IMR-90 (cell line): Measurements from ENCODE around the gene AAMP. TPM values are rescaled to one million over a fixed set of nuclear protein-coding genes. Genes with fewer than 3 reads are reported as not detected.

Experiments
- ATAC-seq: fragments of 200-7000 bp; cut with Tn5 transposase; 2 replicates; pipeline ENCODE4 v1.9.1; 2020; ENCODE audit warnings: low read depth, mild to moderate bottlenecking, moderate library complexity
- BruUV-seq: library from RNA; stranded (reverse); fragments of 400-500 nt; replicated peaks from 2 replicates; lab custom pipeline; 2021; lab: Mats Ljungman, UMichigan
- CTCF ChIA-PET: fragments of 300-600 bp; formaldehyde crosslinking; extraction: SDS; loops from one replicate; lab custom pipeline; 2021; ENCODE audit warnings: antibody characterized with exemption; lab: Yijun Ruan, JAX
- POLR2A ChIA-PET: fragments of 300-600 bp; sonication (Branson Sonifier 250); formaldehyde crosslinking; loops from one replicate; lab custom pipeline; 2022; ENCODE audit warnings: antibody characterized with exemption; ENCODE audit not compliant: unreplicated experiment; lab: Charles Lee
- DNase-seq: peaks from one replicate; pipeline ENCODE4 v3.0.0; 2013
- H2AFZ ChIP-seq: replicated peaks from 2 replicates; pipeline ENCODE3; 2013; ENCODE audit warnings: low read length, mild to moderate bottlenecking; ENCODE audit not compliant: poor library complexity
- H2AK5ac ChIP-seq: 2 replicates; pipeline ENCODE4 v1.6.1; 2013; ENCODE audit warnings: low read depth, low read length, inconsistent platforms
- H2AK9ac ChIP-seq: replicated peaks from 2 replicates; pipeline ENCODE3; 2013; ENCODE audit warnings: mild to moderate bottlenecking, low read depth, low read length, moderate library complexity; ENCODE audit not compliant: poor library complexity
- H2BK120ac ChIP-seq: 2 replicates; pipeline ENCODE4 v1.6.1; 2013; ENCODE audit warnings: low read depth, low read length, inconsistent platforms
- H2BK15ac ChIP-seq: 3 replicates; pipeline ENCODE4 v1.6.1; 2013; ENCODE audit warnings: low read depth, low read length, inconsistent platforms
- H2BK20ac ChIP-seq: 2 replicates; pipeline ENCODE4 v1.6.1; 2013; ENCODE audit warnings: low read depth, mild to moderate bottlenecking, inconsistent platforms, low read length, moderate library complexity
- H2BK5ac ChIP-seq: 2 replicates; pipeline ENCODE4 v1.6.1; 2013; ENCODE audit warnings: mild to moderate bottlenecking, low read depth, low read length, inconsistent platforms; ENCODE audit not compliant: poor library complexity, severe bottlenecking
- H3K14ac ChIP-seq: replicated peaks from 2 replicates; pipeline ENCODE4 v1.6.1; 2013; ENCODE audit warnings: low read depth, low read length, inconsistent platforms
- H3K18ac ChIP-seq: 2 replicates; pipeline ENCODE4 v1.6.1; 2013; ENCODE audit warnings: low read depth, low read length, control low read depth
- H3K23ac ChIP-seq: 2 replicates; pipeline ENCODE4 v1.6.1; 2013; ENCODE audit warnings: low read depth, low read length, inconsistent platforms
- H3K27ac ChIP-seq: 2 replicates; pipeline ENCODE4 v1.5.1; 2013; ENCODE audit warnings: mild to moderate bottlenecking, control low read depth, low read length; ENCODE audit not compliant: insufficient read depth
- H3K27me3 ChIP-seq: 2 replicates; pipeline ENCODE4 v1.6.1; 2013; ENCODE audit warnings: low read length; ENCODE audit not compliant: control insufficient read depth, insufficient read depth
- H3K36me3 ChIP-seq: 2 replicates; pipeline ENCODE4 v1.6.1; 2013; ENCODE audit warnings: low read length, mixed read lengths; ENCODE audit not compliant: control insufficient read depth, insufficient read depth
- H3K4ac ChIP-seq: 2 replicates; pipeline ENCODE4 v1.6.1; 2013; ENCODE audit warnings: low read depth, low read length, inconsistent platforms
- H3K4me1 ChIP-seq: 2 replicates; pipeline ENCODE4 v1.6.1; 2013; ENCODE audit warnings: low read length, mixed read lengths; ENCODE audit not compliant: control insufficient read depth, insufficient read depth
- H3K4me2 ChIP-seq: 2 replicates; pipeline ENCODE4 v1.6.1; 2013; ENCODE audit warnings: low read depth, mild to moderate bottlenecking, control low read depth, low read length, moderate library complexity
- H3K4me3 ChIP-seq: 2 replicates; pipeline ENCODE4 v1.5.1; 2013; ENCODE audit warnings: low read depth, mild to moderate bottlenecking, control low read depth, low read length, moderate library complexity; ENCODE audit not compliant: insufficient read depth
- H3K56ac ChIP-seq: 2 replicates; pipeline ENCODE4 v1.6.1; 2013; ENCODE audit warnings: low read length, inconsistent platforms; ENCODE audit not compliant: insufficient read depth; ENCODE audit errors: extremely low read depth
- H3K79me1 ChIP-seq, 2 experiments: 2 replicates each; pipeline ENCODE4 v1.6.1; 2013; ENCODE audit warnings: low read length in 2 of 2, inconsistent platforms in 1 of 2, low read depth in 1 of 2
- H3K9ac ChIP-seq: 2 replicates; pipeline ENCODE4 v1.6.1; 2013; ENCODE audit warnings: low read depth, low read length, control low read depth
- H3K9me1 ChIP-seq: 2 replicates; pipeline ENCODE4 v1.6.1; 2013; ENCODE audit warnings: low read length, inconsistent platforms; ENCODE audit not compliant: insufficient read depth
- H3K9me3 ChIP-seq: 2 replicates; pipeline ENCODE4 v1.6.1; 2013; ENCODE audit warnings: low read length; ENCODE audit not compliant: control insufficient read depth, insufficient read depth
- H4K20me1 ChIP-seq: 2 replicates; pipeline ENCODE4 v1.6.1; 2013; ENCODE audit warnings: low read length, inconsistent platforms; ENCODE audit not compliant: insufficient read depth
- H4K5ac ChIP-seq: 2 replicates; pipeline ENCODE4 v1.6.1; 2013; ENCODE audit warnings: mild to moderate bottlenecking, low read depth, low read length, control low read depth
- H4K8ac ChIP-seq, 2 experiments: 2 replicates each; pipeline ENCODE4 v1.6.1; 2013; ENCODE audit warnings: low read depth in 2 of 2, low read length in 2 of 2, control low read depth in 1 of 2, inconsistent platforms in 1 of 2
- H4K91ac ChIP-seq: 2 replicates; pipeline ENCODE4 v1.6.1; 2013; ENCODE audit warnings: low read depth, low read length, inconsistent platforms; ENCODE audit not compliant: insufficient read depth
- BHLHE40 ChIP-seq: fragments of 150-350 bp; IDR thresholded peaks from 2 replicates; pipeline ENCODE4 v1.6.1; 2016; ENCODE audit warnings: mild to moderate bottlenecking, low read depth, low read length
- CEBPB ChIP-seq: IDR thresholded peaks from 2 replicates; pipeline ENCODE4 v1.6.1; 2012; ENCODE audit warnings: low read depth, low read length, improper control_type of control experiment
- CHD1 ChIP-seq: IDR thresholded peaks from 2 replicates; pipeline ENCODE4 v1.6.1; 2012; ENCODE audit warnings: low read depth, low read length, improper control_type of control experiment
- CTCF ChIP-seq: conservative IDR thresholded peaks from 2 replicates; pipeline ENCODE4 v1.5.1; 2012; ENCODE audit warnings: mild to moderate bottlenecking, low read depth, low read length, improper control_type of control experiment
- ELK1 ChIP-seq: fragments of 150-350 bp; IDR thresholded peaks from 2 replicates; pipeline ENCODE4 v1.6.1; 2016; ENCODE audit warnings: low read depth, mild to moderate bottlenecking, low read length, moderate library complexity, borderline replicate concordance
- FOS ChIP-seq: fragments of 150-350 bp; IDR thresholded peaks from 2 replicates; pipeline ENCODE4 v1.6.1; 2016; ENCODE audit warnings: low read depth, low read length
- MAFK ChIP-seq: IDR thresholded peaks from 2 replicates; pipeline ENCODE4 v1.6.1; 2012; ENCODE audit warnings: low read depth, low read length, improper control_type of control experiment
- MAZ ChIP-seq: IDR thresholded peaks from 2 replicates; pipeline ENCODE4 v1.6.1; 2012; ENCODE audit warnings: low read depth, mild to moderate bottlenecking, low read length, improper control_type of control experiment, moderate library complexity, borderline replicate concordance
- MXI1 ChIP-seq: IDR thresholded peaks from 2 replicates; pipeline ENCODE4 v1.6.1; 2012; ENCODE audit warnings: low read depth, mild to moderate bottlenecking, low read length, moderate library complexity, borderline replicate concordance
- NFE2L2 ChIP-seq: fragments of 150-350 bp; IDR thresholded peaks from 2 replicates; pipeline ENCODE4 v1.6.1; 2016; ENCODE audit warnings: low read depth, mild to moderate bottlenecking, low read length
- POLR2A ChIP-seq: IDR thresholded peaks from 2 replicates; pipeline ENCODE4 v1.6.1; 2012; ENCODE audit warnings: mild to moderate bottlenecking, low read depth, low read length
- RAD21 ChIP-seq: IDR thresholded peaks from 2 replicates; pipeline ENCODE4 v1.6.1; 2012; ENCODE audit warnings: low read length, improper control_type of control experiment
- RCOR1 ChIP-seq: IDR thresholded peaks from 2 replicates; pipeline ENCODE4 v1.6.1; 2012; ENCODE audit warnings: mild to moderate bottlenecking, low read length, improper control_type of control experiment; ENCODE audit not compliant: insufficient replicate concordance
- RFX5 ChIP-seq: IDR thresholded peaks from 2 replicates; pipeline ENCODE4 v1.8.0; 2012; ENCODE audit warnings: low read depth, mild to moderate bottlenecking, low read length, moderate library complexity
- SMC3 ChIP-seq: fragments of 150-350 bp; IDR thresholded peaks from 2 replicates; pipeline ENCODE4 v1.6.1; 2016; ENCODE audit warnings: low read depth, mild to moderate bottlenecking, antibody characterized with exemption, low read length, moderate library complexity
- USF2 ChIP-seq: fragments of 150-350 bp; IDR thresholded peaks from 2 replicates; pipeline ENCODE4 v1.6.1; 2017; ENCODE audit warnings: mild to moderate bottlenecking, antibody characterized with exemption, low read length, low read depth
- WGBS, 2 experiments: methylation state at CpG; one replicate each; pipeline versions ENCODE4 v1.1.5 to v1.1.7; 2013; ENCODE audit warnings: missing lambda C conversion rate in 2 of 2; ENCODE audit not compliant: insufficient read length in 1 of 2; ENCODE audit errors: extremely low coverage in 2 of 2; 5-methylcytosine and 5-hydroxymethylcytosine counted together
- dilution Hi-C: fragments of 300-500 bp; cut with HindIII; formaldehyde crosslinking; loops from one replicate; pipeline ENCODE4 v1.14.3; 2018; ENCODE audit warnings: low sequenced_read_pairs; ENCODE audit not compliant: unreplicated experiment
- in situ Hi-C: fragments of 300-500 bp; cut with MboI; formaldehyde crosslinking; loops from 3 replicates; pipeline ENCODE4 v1.14.3; 2019; ENCODE audit warnings: low sequenced_read_pairs, inconsistent platforms, mixed read lengths
- intact Hi-C: fragments of 100-400 bp; cut with micrococcal nuclease; formaldehyde crosslinking; loops from 2 replicates; pipeline ENCODE4 v1.10.0; 2022
- polyA plus RNA-seq, 3 experiments: library from polyadenylated mRNA; depleted of rRNA; stranded (reverse); fragments of >200 nt; gene quantifications; 2 replicates each; pipeline ENCODE4 v1.2.3, GENCODE V29; 2012; ENCODE audit warnings: low replicate concordance in 1 of 3
- total RNA-seq: library from RNA; depleted of rRNA; stranded (reverse); fragments of >200 nt; gene quantifications from 2 replicates; pipeline ENCODE4 v1.2.3, GENCODE V29; 2012

The AAMP gene
- total and polyA plus RNA-seq, 2 of the 4 experiments (the other 2 are of a cell fraction): 104 to 112 TPM

- Histone ChIP-seq H3K9me3 (no peaks in the 10 kb centered on the region), H3K27ac (no peak overlapping the region), H4K91ac (no peak overlapping the region), H2AFZ (no peak overlapping the region), H3K23ac (no peak overlapping the region), H4K5ac (no peak overlapping the region), H2BK20ac (no peak overlapping the region), H2BK5ac (no peak overlapping the region), H3K14ac (no peak overlapping the region), H3K18ac (no peak overlapping the region), H2BK15ac (no peak overlapping the region), H3K9ac (no peak overlapping the region), H4K8ac (no peak overlapping the region), H3K79me1 (peaks cover 23 to 34% of the 10 kb centered on the region in 2 experiments), H2AK5ac (no peak overlapping the region), H4K20me1 (peaks cover 9% of the 10 kb centered on the region; the same call in 1 of the 2 replicates), H3K4ac (no peak overlapping the region), H2BK120ac (no peak overlapping the region), H2AK9ac (no peak overlapping the region), H3K9me1 (0 out of 2 replicates have a peak, but pooled peaks cover 3% of the 10 kb centered on the region), H3K4me1 (peaks cover 6% of the 10 kb centered on the region), H3K4me2 (no peak overlapping the region), H3K36me3 (peaks cover 41% of the 10 kb centered on the region), H3K56ac (no peak overlapping the region), H3K27me3 (no peaks in the 10 kb centered on the region), H3K4me3 (no peak overlapping the region)
- in situ Hi-C loops: no loop called here
- ChIA-PET POLR2A (no interaction called here), CTCF (no interaction called here)
- no TSS peak for BruUV-seq
- TF ChIP-seq CHD1: no peak
- TF ChIP-seq RFX5: no peak
- no peak for TF ChIP-seq ELK1
- no peak for TF ChIP-seq CEBPB
- TF ChIP-seq FOS: no peak
- TF ChIP-seq RAD21: no peak
- no peak for TF ChIP-seq USF2
- TF ChIP-seq BHLHE40: no peak
- no peak for TF ChIP-seq MAZ
- no peak for TF ChIP-seq SMC3
- TF ChIP-seq CTCF: no peak
- no peak for TF ChIP-seq NFE2L2
- no peak for TF ChIP-seq MXI1
- no peak for TF ChIP-seq RCOR1
- TF ChIP-seq MAFK: no peak
- TF ChIP-seq POLR2A: no peak
- 100% methylated on average over 2 of the region's 6 CpGs; no CpG with 5 or more reads in 1 of the 2 experiments for WGBS, 2 experiments
- dilution Hi-C loops: no loop called here
- no peak for DNase-seq
- intact Hi-C loops: no loop called here
- no peak for ATAC-seq
Observed at GRCh38 chr2:218267259-218267658, 2.7 kb downstream of the AAMP start.
